Activated CD4-positive, CD25-positive, alpha-beta regulatory T cell (primary cell): ENCODE measurements around the gene ZNF32.
"Not testable (repeated sequence)": the region's sequence is repeated elsewhere in the genome, so short reads cannot be mapped to it uniquely, and the experiment has no call there.

Experiments used
- DNase-seq, 4 experiments: peaks; one replicate each; lab custom pipeline; 2025; lab: John Stamatoyannopoulos, UW

Gene ZNF32

DNA sequence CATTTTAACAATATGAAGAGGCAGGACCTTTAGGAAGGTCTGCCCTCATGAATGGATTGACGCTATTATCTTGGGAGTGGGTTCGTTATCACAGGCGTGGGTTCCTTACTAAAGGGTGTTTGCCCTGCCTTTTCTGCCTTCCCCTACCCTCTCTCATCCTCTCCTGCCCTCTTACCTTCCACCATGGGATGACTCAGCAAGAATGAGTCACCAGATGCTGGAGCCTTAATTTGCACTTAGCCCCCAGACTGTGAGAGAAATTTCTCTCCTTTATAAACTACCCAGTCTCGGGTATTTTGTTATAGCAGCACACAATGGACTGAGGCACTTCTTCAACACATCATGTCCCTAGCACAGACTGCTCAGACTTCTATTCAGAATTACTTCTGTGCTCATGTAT lies 31.4 kb upstream of the ZNF32 start:
- no peak for DNase-seq

DNA sequence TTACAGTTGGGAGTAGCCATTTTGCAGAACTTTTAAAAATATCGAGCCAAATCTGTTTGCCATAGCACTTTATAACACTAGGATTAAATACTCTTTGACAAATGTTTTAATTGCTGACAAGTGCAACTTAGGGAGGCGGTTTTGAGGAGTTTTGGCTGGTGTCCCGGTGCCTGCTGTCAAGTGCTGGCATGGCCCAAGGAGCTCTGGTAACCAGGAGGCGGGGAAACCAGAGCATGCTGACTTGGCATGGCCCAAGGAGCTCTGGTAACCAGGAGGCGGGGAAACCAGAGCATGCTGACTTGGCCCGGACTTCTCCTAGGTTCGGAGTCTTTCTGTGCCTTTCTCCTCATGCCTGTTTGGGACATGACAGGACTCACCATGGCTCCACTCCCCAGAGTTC lies 30.8 kb upstream of the ZNF32 start:
- DNase-seq, result no peak

DNA sequence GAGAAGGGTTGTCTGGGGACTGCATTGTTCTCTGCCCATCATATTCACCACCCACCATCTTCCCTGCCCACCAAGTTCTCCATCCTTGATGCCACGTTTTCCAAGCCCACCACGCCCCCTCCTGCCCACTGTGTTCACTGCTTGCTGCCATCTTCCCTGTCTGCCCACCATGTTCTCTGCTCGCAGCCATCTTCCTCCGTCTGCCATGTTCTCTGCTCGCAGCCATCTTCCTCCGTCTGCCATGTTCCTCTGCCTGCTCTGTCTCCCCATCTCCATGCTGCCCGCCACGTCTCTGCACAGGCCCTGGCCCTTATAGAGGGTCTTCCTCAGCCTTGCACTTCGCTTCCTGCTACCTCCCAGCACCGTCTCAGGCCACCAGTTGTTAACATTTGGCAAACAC lies 30.0 kb upstream of the ZNF32 start:
- no peak for DNase-seq

DNA sequence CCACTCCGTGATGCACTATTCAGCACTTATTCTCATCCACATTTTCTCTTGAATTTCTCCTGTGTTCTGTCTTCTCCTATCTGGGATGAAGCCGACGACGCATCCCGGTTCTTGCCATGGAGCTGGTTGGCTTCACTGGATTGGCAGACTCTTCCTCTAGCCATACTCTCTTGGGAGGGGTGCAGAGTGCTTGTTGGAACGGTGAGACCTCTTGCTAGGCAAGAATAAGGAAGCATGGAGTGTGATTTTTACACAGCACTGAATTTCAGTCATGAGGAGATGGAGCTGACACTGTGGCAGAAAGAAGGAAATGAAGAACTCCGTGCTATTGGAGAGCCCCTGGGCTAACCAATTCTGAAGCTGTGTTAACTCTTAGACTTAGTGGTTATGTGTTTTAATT lies 28.2 kb upstream of the ZNF32 start:
- DNase-seq, result no peak

GRCh38 chr10:43676331-43676730 lies 27.6 kb upstream of the ZNF32 start:
- no peak for DNase-seq

- DNase-seq, result no peak
Measured at GRCh38 chr10:43674553-43675210, 26.0 kb upstream of the ZNF32 start.

DNA sequence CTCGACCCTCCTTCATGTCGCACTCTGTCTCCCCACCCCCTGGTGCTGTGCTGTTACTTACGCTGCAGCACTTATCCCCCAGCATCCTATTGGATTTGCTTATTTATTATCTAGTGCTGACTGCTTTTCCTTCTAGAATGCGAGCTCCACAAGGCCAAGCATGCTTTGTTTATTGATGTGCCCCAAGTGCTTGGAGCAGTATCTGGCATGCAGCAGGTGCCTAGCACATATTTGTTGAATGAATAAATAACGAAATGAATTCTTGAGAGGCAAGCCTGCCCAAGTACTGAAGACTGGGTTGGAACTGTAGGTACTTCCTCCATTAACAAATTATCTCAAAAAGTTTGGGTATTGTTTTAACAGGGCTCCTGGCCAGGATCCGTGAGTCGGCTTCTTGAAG lies 24.8 kb upstream of the ZNF32 start:
- no peak for DNase-seq

GRCh38 chr10:43671659-43672531 lies 23.2 kb upstream of the ZNF32 start:
- peak in 1 of 4 experiments; percentile 13 for DNase-seq

- no peak for DNase-seq
Measured at GRCh38 chr10:43669386-43669785, 20.7 kb upstream of the ZNF32 start.

DNA sequence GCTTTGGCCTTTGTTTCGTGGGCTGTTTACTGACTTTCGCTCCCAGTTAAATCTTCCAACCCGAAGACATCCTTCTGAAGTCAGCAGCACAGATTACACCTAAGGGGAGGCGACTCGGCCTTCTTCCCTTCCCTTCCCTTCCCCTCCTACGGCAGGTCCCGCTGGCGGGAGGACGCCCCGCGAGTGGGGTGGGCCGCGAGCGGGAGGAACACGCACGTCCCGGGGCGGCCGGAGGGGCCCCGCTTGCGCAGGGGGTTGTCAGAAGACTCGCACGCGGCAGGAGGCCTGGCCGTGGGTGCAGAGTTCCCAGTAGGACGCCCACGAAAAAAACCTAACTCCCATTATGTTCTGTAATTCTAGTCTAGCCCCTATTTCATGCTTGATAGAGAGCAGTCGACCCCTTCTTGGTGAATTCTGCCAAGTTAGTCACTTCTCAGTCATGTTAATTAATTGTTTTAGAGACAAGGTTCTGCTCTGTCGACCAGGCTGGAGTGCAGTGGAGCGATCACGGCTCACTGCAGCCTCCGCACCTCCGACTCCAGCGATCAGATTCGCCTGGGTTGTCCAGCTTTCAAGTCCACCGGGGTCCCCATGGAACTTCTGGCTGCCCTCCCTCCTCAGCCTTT lies 19.2 kb upstream of the ZNF32 start:
- DNase-seq, result no peak

GRCh38 chr10:43667317-43667731 lies 18.6 kb upstream of the ZNF32 start:
- no peak for DNase-seq

- no peak for DNase-seq
Measured at GRCh38 chr10:43666552-43666951, 17.9 kb upstream of the ZNF32 start.

- no peak for DNase-seq
Measured at GRCh38 chr10:43665054-43665453, 16.4 kb upstream of the ZNF32 start.

GRCh38 chr10:43658227-43658626 lies 9.5 kb upstream of the ZNF32 start:
- no peak for DNase-seq

DNA sequence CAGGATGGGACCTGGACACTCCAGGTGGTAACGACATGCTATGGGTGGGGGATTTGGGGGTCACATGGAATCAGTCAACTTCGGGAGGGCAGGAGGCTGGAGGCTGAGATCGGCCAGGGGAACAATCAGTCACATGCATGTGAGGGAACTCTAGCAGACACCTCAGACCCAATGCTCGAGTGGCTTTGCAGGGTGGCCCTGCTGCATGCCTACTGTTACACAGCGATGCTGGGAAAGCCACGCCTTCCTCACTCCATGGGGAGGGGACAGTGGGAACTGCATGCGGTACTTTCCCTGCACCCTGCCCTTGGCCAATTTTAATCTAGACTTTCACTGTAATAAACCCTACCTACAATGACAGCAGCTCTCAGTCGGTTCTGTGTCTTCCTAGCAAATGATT lies 6.6 kb upstream of the ZNF32 start:
- no peak for DNase-seq

- DNase-seq, result no peak
Measured at GRCh38 chr10:43653746-43654145, 5.1 kb upstream of the ZNF32 start.

GRCh38 chr10:43649185-43649523 lies 473 bp upstream of the ZNF32 start:
- DNase-seq, result no peak

DNA sequence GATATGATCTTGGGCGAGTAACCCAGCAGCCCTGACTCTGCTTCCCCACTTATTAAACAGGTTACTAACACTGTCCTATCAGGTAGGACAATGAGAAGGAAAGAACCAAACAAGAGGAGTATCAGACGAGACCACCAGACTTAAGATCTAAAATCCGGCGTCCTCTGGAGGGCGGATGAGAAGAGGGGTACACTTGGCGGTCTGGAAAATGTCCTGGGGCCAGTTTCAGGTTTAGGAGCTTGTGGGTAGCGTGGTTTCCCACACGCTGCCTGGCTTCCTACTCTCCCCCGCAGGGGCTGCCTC lies 635 bp downstream of the ZNF32 start:
- DNase-seq, result no peak

- DNase-seq, result no peak
Measured at GRCh38 chr10:43647576-43647975, 1.1 kb downstream of the ZNF32 start.

- DNase-seq, result no peak
Measured at GRCh38 chr10:43645866-43646265, 2.8 kb downstream of the ZNF32 start.

DNA sequence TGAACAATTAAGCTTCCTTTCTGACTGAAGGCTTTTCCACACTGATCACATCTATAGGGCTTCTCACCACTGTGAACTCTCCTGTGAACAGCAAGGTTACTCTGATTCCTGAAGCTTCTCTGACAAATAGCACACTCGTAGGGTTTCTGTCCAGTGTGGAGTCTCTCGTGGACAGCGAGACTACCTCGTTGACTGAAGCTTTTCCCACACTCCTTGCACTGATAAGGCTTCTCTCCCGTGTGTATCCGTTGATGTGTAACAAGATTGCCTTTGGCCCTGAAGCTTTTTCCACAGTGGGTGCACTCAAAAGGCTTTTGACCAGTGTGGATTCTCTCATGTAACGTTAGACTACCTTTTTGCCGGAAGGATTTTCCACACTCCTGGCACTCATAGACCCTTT lies 4.4 kb downstream of the ZNF32 start:
- no peak for DNase-seq

DNA sequence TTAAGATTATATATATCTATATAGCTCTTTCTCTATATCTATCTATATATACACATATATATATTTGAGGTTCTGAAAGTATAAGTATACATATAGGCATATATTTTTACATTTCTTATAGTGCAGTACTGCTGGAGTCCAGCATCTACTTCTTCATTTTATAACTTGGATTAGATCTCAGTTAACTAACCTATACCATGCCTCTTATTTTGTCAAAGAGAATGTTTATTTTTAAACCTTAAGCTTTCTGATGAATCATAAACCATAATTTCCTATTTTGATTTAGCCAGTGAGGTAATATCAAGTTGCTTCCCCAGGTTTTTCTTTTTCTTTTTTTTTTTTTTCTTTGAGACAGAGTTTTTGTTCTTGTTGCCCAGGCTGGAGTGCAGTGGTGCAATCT lies 8.1 kb downstream of the ZNF32 start:
- no peak for DNase-seq

DNA sequence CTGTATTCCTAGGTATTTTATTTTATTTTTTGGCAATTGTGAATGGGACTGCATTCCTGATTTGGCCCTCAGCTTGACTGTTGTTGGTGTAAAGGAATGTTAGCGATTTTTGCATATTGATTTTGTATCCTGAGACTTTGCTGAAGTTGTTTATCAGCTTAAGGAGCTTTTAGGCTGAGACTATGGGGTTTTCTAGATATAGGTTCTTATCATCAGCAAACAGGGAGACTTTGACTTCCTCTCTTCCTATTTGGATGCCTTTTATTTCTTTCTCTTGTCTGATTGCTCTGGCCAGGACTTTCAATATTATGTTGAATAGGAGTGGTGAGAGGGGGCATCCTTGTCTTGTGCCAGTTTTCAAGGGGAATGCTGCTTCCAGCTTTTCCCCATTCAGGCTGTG lies 12.9 kb downstream of the ZNF32 start:
- DNase-seq, result not testable (repeated sequence)

DNA sequence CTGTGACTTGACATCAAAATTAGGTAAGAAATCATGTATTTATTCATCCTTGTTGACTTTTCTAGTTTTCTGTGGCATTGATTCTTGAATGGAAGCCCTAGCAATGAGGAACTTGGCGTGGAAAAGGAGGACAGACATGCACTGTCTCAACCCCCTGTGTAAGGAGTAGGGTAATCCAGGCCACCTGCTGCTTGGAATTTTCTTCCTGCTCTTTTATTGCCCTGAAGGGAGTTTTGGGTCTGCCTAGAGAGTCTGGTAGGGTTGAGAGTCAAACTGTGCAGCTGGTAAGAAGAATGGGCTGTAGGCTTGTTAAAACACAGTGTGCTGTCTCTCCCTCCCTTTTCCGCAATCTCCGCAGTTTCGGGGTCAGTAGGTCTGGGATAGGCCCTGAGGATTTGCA lies 19.7 kb downstream of the ZNF32 start:
- no peak for DNase-seq
